H9 (cell line): ENCODE data around the gene EPB41L1. TPM values are rescaled to one million over a fixed set of nuclear protein-coding genes. Genes with fewer than 3 reads are reported as not detected.

ENCODE experiments used
- DNase-seq: peaks from one replicate; pipeline ENCODE4 v3.0.0-alpha.2; 2017
- H2AFZ ChIP-seq: one replicate; pipeline ENCODE4 v1.6.1; 2013; ENCODE audit warnings: mild to moderate bottlenecking, low read length, control low read depth, moderate library complexity
- H2AK5ac ChIP-seq: 2 replicates; pipeline ENCODE4 v1.6.1; 2013; ENCODE audit warnings: low read length, control low read depth, mixed read lengths; ENCODE audit not compliant: insufficient read length
- H2BK120ac ChIP-seq: one replicate; pipeline ENCODE4 v1.6.1; 2013; ENCODE audit warnings: low read depth, mild to moderate bottlenecking, low read length, control low read depth, inconsistent platforms; ENCODE audit not compliant: poor library complexity, severe bottlenecking
- H2BK12ac ChIP-seq: 2 replicates; pipeline ENCODE4 v1.6.1; 2013; ENCODE audit warnings: low read length, control low read depth, mixed read lengths, low read depth; ENCODE audit not compliant: insufficient read length
- H2BK15ac ChIP-seq: 2 replicates; pipeline ENCODE4 v1.6.1; 2013; ENCODE audit warnings: low read depth, low read length, control low read depth
- H2BK20ac ChIP-seq: one replicate; pipeline ENCODE4 v1.6.1; 2013; ENCODE audit warnings: low read depth, mild to moderate bottlenecking, low read length, control low read depth, inconsistent platforms; ENCODE audit not compliant: poor library complexity, severe bottlenecking
- H2BK5ac ChIP-seq: 2 replicates; pipeline ENCODE4 v1.6.1; 2013; ENCODE audit warnings: low read length, control low read depth, mixed read lengths; ENCODE audit not compliant: insufficient read length
- H3K14ac ChIP-seq: 2 replicates; pipeline ENCODE4 v1.6.1; 2013; ENCODE audit warnings: low read length, control low read depth; ENCODE audit not compliant: insufficient read depth
- H3K18ac ChIP-seq: 2 replicates; pipeline ENCODE4 v1.6.1; 2013; ENCODE audit warnings: low read depth, mild to moderate bottlenecking, mixed read lengths, low read length, control low read depth; ENCODE audit not compliant: insufficient read length
- H3K23ac ChIP-seq: 2 replicates; pipeline ENCODE4 v1.6.1; 2013; ENCODE audit warnings: low read length, control low read depth, mixed read lengths, low read depth; ENCODE audit not compliant: insufficient read length
- H3K23me2 ChIP-seq: 2 replicates; pipeline ENCODE4 v1.6.1; 2013; ENCODE audit warnings: low read depth, mild to moderate bottlenecking, mixed read lengths, low read length, control low read depth; ENCODE audit not compliant: insufficient read length, poor library complexity, severe bottlenecking
- H3K27ac ChIP-seq: 2 replicates; pipeline ENCODE4 v1.5.1; 2013; ENCODE audit warnings: low read length, control low read depth, mixed read lengths, low read depth; ENCODE audit not compliant: insufficient read length
- H3K27me3 ChIP-seq: 2 replicates; pipeline ENCODE4 v1.6.1; 2013; ENCODE audit warnings: low read length, control low read depth, inconsistent platforms; ENCODE audit not compliant: insufficient read depth
- H3K4ac ChIP-seq: 2 replicates; pipeline ENCODE4 v1.6.1; 2013; ENCODE audit warnings: low read depth, mild to moderate bottlenecking, control low read depth, inconsistent platforms, low read length, moderate library complexity
- H3K4me1 ChIP-seq: 2 replicates; pipeline ENCODE4 v1.6.1; 2013; ENCODE audit warnings: low read length, control low read depth, inconsistent platforms; ENCODE audit not compliant: insufficient read depth
- H3K4me2 ChIP-seq: 2 replicates; pipeline ENCODE4 v1.6.1; 2013; ENCODE audit warnings: low read length, control low read depth, mixed read lengths; ENCODE audit not compliant: insufficient read length, insufficient read depth
- H3K56ac ChIP-seq: 2 replicates; pipeline ENCODE4 v1.6.1; 2013; ENCODE audit warnings: low read depth, mild to moderate bottlenecking, mixed read lengths, low read length, control low read depth; ENCODE audit not compliant: insufficient read length
- H3K79me1 ChIP-seq: 2 replicates; pipeline ENCODE4 v1.6.1; 2013; ENCODE audit warnings: low read depth, mild to moderate bottlenecking, moderate library complexity, low read length, control low read depth, inconsistent platforms; ENCODE audit not compliant: insufficient read depth, poor library complexity, severe bottlenecking
- H3K79me2 ChIP-seq: 2 replicates; pipeline ENCODE4 v1.6.1; 2013; ENCODE audit warnings: low read length, control low read depth, inconsistent platforms; ENCODE audit not compliant: insufficient read depth
- H3K9ac ChIP-seq: 2 replicates; pipeline ENCODE4 v1.6.1; 2013; ENCODE audit warnings: low read length, control low read depth, mixed read lengths; ENCODE audit not compliant: insufficient read length; ENCODE audit errors: extremely low read depth
- H3K9me3 ChIP-seq: one replicate; pipeline ENCODE4 v1.6.1; 2013; ENCODE audit warnings: low read depth, low read length, inconsistent platforms; ENCODE audit not compliant: control insufficient read depth
- H3T11ph ChIP-seq: one replicate; pipeline ENCODE4 v1.6.1; 2013; ENCODE audit warnings: mild to moderate bottlenecking, low read length, control low read depth, inconsistent platforms
- H4K20me1 ChIP-seq: one replicate; pipeline ENCODE4 v1.6.1; 2013; ENCODE audit not compliant: control insufficient read depth, insufficient read length, insufficient read depth
- H4K5ac ChIP-seq: 2 replicates; pipeline ENCODE4 v1.6.1; 2013; ENCODE audit warnings: low read depth, mild to moderate bottlenecking, mixed read lengths, low read length, control low read depth; ENCODE audit not compliant: insufficient read length
- H4K8ac ChIP-seq: replicated peaks from 2 replicates; pipeline ENCODE4 v1.6.1; 2013; ENCODE audit warnings: low read length, control low read depth, mixed read lengths, low read depth; ENCODE audit not compliant: insufficient read length
- H4K91ac ChIP-seq: 2 replicates; pipeline ENCODE4 v1.6.1; 2013; ENCODE audit warnings: low read depth, mild to moderate bottlenecking, moderate library complexity, mixed read lengths, low read length, control low read depth; ENCODE audit not compliant: insufficient read length
- H3K27ac Mint-ChIP-seq, 3 experiments: 2 replicates in 2 of 3; 3 replicates in 1 of 3; pipeline ENCODE4 v1.8.0; 2020 to 2021; ENCODE audit warnings: mixed read lengths in 3 of 3, mild to moderate bottlenecking in 1 of 3, moderate library complexity in 1 of 3
- H3K27me3 Mint-ChIP-seq: 2 replicates; pipeline ENCODE4 v1.8.0; 2021; ENCODE audit warnings: low read depth, mild to moderate bottlenecking, moderate library complexity, mixed read lengths
- H3K36me3 Mint-ChIP-seq, 3 experiments: 2 replicates in 2 of 3; 3 replicates in 1 of 3; pipeline ENCODE4 v1.8.0; 2020 to 2021; ENCODE audit warnings: low read depth in 3 of 3, mixed read lengths in 3 of 3; ENCODE audit not compliant: insufficient read depth in 1 of 3
- H3K4me1 Mint-ChIP-seq, 2 experiments: 2 replicates each; pipeline ENCODE4 v1.8.0; 2020; ENCODE audit warnings: mixed read lengths in 2 of 2
- H3K4me3 Mint-ChIP-seq, 2 experiments: 2 replicates in 1 of 2; 3 replicates in 1 of 2; pipeline ENCODE4 v1.8.0; 2020 to 2021; ENCODE audit warnings: mild to moderate bottlenecking in 2 of 2, mixed read lengths in 2 of 2, moderate library complexity in 1 of 2
- H3K9me3 Mint-ChIP-seq, 2 experiments: 2 replicates in 1 of 2; 3 replicates in 1 of 2; pipeline ENCODE4 v1.8.0; 2020; ENCODE audit warnings: mild to moderate bottlenecking in 2 of 2, mixed read lengths in 2 of 2, moderate library complexity in 1 of 2
- WGBS: extraction: QIAGEN DNeasy Blood & Tissue Kit; methylation state at CpG from one replicate; pipeline ENCODE4 v1.1.7; 2013; ENCODE audit warnings: missing lambda C conversion rate, low lambda C conversion rate, mixed read lengths; ENCODE audit not compliant: insufficient read length; ENCODE audit errors: extremely low coverage; 5-methylcytosine and 5-hydroxymethylcytosine counted together
- total RNA-seq: library from RNA; stranded (reverse); gene quantifications from 2 replicates; pipeline ENCODE4 v1.2.1, GENCODE V29; 2021
- TF ChIP-seq, protein P1 (sequence below): fragments of 200-600 bp; sonication (generic); conservative IDR thresholded peaks from 3 replicates; pipeline ENCODE4 v1.8.0; 2021; ENCODE audit warnings: antibody characterized with exemption, mild to moderate bottlenecking

EPB41L1 gene
- total RNA-seq, 1 experiment from 2014 or later, result 31.1 TPM

DNA sequence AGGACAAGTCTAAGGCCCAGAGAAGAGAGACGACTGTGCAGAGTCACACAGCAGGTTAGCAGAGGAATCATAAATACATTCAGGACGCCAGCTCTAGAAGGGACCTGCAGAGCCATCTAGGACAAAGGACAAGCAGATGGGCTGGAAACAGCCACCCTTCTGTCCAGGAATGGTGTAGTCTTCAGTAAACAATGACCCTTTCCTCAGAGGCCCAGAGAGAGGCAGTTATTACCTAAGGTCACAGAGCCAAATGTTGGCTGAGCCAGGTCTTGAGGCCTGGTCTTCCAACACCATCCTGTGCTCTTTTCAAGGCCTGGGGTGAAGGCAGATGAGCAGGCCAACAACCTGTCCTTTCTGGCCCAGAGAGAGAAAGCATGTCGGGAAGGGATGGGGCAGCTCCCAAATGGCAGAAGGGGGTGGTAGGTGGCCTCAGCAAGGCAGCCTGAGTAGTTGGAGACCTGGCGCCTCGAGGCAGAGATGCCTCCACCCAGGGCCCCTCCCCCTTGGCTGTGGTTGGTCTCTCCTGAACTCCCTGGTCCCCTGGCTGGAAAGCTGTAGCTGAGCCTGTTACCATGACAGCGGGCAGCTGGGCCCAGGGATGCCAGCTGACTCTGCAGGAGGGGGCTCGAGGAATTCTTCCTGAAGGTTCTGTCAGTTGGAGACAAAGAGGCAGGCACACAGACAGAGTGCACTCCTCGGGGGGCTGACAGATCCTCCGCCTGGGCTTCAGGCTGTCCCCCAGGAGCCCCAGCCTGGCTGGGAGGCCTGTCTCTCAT, 24.8 kb downstream of the EPB41L1 start:
- H3K27ac Mint-ChIP-seq, result no peak overlapping the region
- no CpG with 5 or more reads among the region's 9 CpGs for WGBS
- Histone ChIP-seq H4K5ac (no peak overlapping the region), H2AK5ac (no peak overlapping the region), H2BK5ac (no peak overlapping the region), H3K79me2 (no peaks in the 10 kb centered on the region), H3K14ac (no peak overlapping the region), H2BK12ac (no peak overlapping the region), H4K8ac (no peak overlapping the region), H3K4ac (no peak overlapping the region), H3K56ac (no peak overlapping the region), H4K91ac (no peak overlapping the region), H3K27me3 (no peaks in the 10 kb centered on the region), H2BK20ac (no peak overlapping the region), H2BK120ac (no peak overlapping the region), H4K20me1 (no peaks in the 10 kb centered on the region), H3K4me2 (no peak overlapping the region), H3K79me1 (no peaks in the 10 kb centered on the region), H3K9ac (no peak overlapping the region), H3K9me3 (no peaks in the 10 kb centered on the region), H3K23me2 (no peaks in the 10 kb centered on the region), H3K23ac (no peak overlapping the region), H3T11ph (no peak overlapping the region), H2BK15ac (no peak overlapping the region), H3K18ac (no peak overlapping the region), H3K27ac (no peak overlapping the region), H3K4me1 (no peaks in the 10 kb centered on the region; the same call in 1 of the 2 replicates), H2AFZ (no peak overlapping the region)
- H3K36me3 Mint-ChIP-seq, result peaks cover 0 to 8% (median 2%) of the 10 kb centered on the region in 3 experiments; a peak in 4 of 7 replicates
- H3K27me3 Mint-ChIP-seq, result no peaks in the 10 kb centered on the region
- TF ChIP-seq, protein P1, sequence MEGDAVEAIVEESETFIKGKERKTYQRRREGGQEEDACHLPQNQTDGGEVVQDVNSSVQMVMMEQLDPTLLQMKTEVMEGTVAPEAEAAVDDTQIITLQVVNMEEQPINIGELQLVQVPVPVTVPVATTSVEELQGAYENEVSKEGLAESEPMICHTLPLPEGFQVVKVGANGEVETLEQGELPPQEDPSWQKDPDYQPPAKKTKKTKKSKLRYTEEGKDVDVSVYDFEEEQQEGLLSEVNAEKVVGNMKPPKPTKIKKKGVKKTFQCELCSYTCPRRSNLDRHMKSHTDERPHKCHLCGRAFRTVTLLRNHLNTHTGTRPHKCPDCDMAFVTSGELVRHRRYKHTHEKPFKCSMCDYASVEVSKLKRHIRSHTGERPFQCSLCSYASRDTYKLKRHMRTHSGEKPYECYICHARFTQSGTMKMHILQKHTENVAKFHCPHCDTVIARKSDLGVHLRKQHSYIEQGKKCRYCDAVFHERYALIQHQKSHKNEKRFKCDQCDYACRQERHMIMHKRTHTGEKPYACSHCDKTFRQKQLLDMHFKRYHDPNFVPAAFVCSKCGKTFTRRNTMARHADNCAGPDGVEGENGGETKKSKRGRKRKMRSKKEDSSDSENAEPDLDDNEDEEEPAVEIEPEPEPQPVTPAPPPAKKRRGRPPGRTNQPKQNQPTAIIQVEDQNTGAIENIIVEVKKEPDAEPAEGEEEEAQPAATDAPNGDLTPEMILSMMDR, result no peak
- no peak for DNase-seq
- no peak overlapping the region; a peak in 1 of 5 replicates for H3K4me3 Mint-ChIP-seq
- no peaks in the 10 kb centered on the region for H3K9me3 Mint-ChIP-seq
- peaks cover 2 to 13% of the 10 kb centered on the region in 2 experiments; a peak in 2 of 4 replicates for H3K4me1 Mint-ChIP-seq
